Suprapubic skin (tissue), 4 donors: ENCODE results near the gene GATAD2B. TPM values are rescaled to one million over a fixed set of nuclear protein-coding genes. Genes with fewer than 3 reads are reported as not detected.

Experiments used
- DNase-seq, 2 donors: peaks; one replicate each; pipeline ENCODE4 v3.0.0-alpha.2; 2019; ENCODE audit warnings: low spot score in 2 of 2
- H3K27ac ChIP-seq: fragments of 200-600 bp; sonication (generic); one replicate; pipeline ENCODE4 v1.5.1; 2019
- H3K27me3 ChIP-seq: fragments of 200-600 bp; sonication (generic); one replicate; pipeline ENCODE4 v1.5.1; 2019
- H3K36me3 ChIP-seq: fragments of 200-600 bp; sonication (generic); one replicate; pipeline ENCODE4 v1.5.1; 2019
- H3K4me1 ChIP-seq: fragments of 200-600 bp; sonication (generic); one replicate; pipeline ENCODE4 v1.5.1; 2019
- H3K4me3 ChIP-seq: fragments of 200-600 bp; sonication (generic); one replicate; pipeline ENCODE4 v1.5.1; 2019; ENCODE audit warnings: mild to moderate bottlenecking
- H3K9me3 ChIP-seq: fragments of 200-600 bp; sonication (generic); one replicate; pipeline ENCODE4 v1.5.1; 2019
- CTCF ChIP-seq, 2 donors: fragments of 200-600 bp in 1 of 2; fragments of 450-650 bp in 1 of 2; sonication (generic) in 1 of 2; IDR thresholded peaks; one replicate each; pipeline ENCODE4 v1.5.1; 2016 to 2019; ENCODE audit warnings: antibody characterized with exemption in 2 of 2, mild to moderate bottlenecking in 1 of 2, moderate library complexity in 1 of 2
- EP300 ChIP-seq: sonication (generic); formaldehyde crosslinking; IDR thresholded peaks from one replicate; pipeline ENCODE4 v1.6.1; 2017; ENCODE audit warnings: antibody characterized with exemption
- POLR2A ChIP-seq, 2 donors: fragments of 450-650 bp; IDR thresholded peaks; one replicate each; pipeline ENCODE4 v1.6.1; 2017; ENCODE audit warnings: antibody characterized with exemption in 2 of 2, mild to moderate bottlenecking in 2 of 2, moderate library complexity in 2 of 2
- POLR2AphosphoS5 ChIP-seq, 3 donors: sonication (generic); formaldehyde crosslinking; IDR thresholded peaks; one replicate each; pipeline ENCODE4 v1.6.1; 2017; ENCODE audit warnings: antibody characterized with exemption in 3 of 3
- WGBS: methylation state at CpG from one replicate; pipeline ENCODE4 v1.1.5; 2018; 5-methylcytosine and 5-hydroxymethylcytosine counted together
- total RNA-seq, 4 donors: library from RNA; depleted of rRNA; stranded (reverse); fragments of >200 nt; gene quantifications; one replicate each; pipeline ENCODE4 v1.1.0, GENCODE V29; 2016

GATAD2B gene
- total RNA-seq, 4 donors from 2014 or later: 25.5 to 64.5 (median 37.1) TPM

GRCh38 chr1:153778824-153779519 lies 143.8 kb downstream of the GATAD2B start:
- H3K4me3 ChIP-seq: no peak overlapping the region
- H3K36me3 ChIP-seq: no peaks in the 10 kb centered on the region
- no peaks in the 10 kb centered on the region for H3K27me3 ChIP-seq
- H3K9me3 ChIP-seq: no peaks in the 10 kb centered on the region
- no peak for TF ChIP-seq EP300
- TF ChIP-seq POLR2A (IDR thresholded peaks at IDR 0.05): no peak
- no peak for TF ChIP-seq POLR2AphosphoS5 (IDR thresholded peaks at IDR 0.05)
- no peak for TF ChIP-seq CTCF (IDR thresholded peaks at IDR 0.05)
- H3K27ac ChIP-seq: no peak overlapping the region
- H3K4me1 ChIP-seq: peaks cover 59% of the 10 kb centered on the region
- DNase-seq: no peak
- WGBS: 84% methylated on average over 18 of the region's 18 CpGs

- H3K27ac ChIP-seq: no peak overlapping the region
- peaks cover 63% of the 10 kb centered on the region for H3K4me1 ChIP-seq
- no peak for DNase-seq
- no peaks in the 10 kb centered on the region for H3K9me3 ChIP-seq
- peaks cover 2% of the 10 kb centered on the region for H3K36me3 ChIP-seq
- H3K4me3 ChIP-seq: no peak overlapping the region
- H3K27me3 ChIP-seq: no peaks in the 10 kb centered on the region
- no peak for TF ChIP-seq EP300
- TF ChIP-seq CTCF (IDR thresholded peaks at IDR 0.05): no peak
- no peak for TF ChIP-seq POLR2AphosphoS5 (IDR thresholded peaks at IDR 0.05)
- no peak for TF ChIP-seq POLR2A (IDR thresholded peaks at IDR 0.05)
- WGBS: 91% methylated on average over 16 of the region's 22 CpGs
Observed at GRCh38 chr1:153778051-153778823, 144.5 kb downstream of the GATAD2B start.

GRCh38 chr1:153777648-153778047 lies 145.1 kb downstream of the GATAD2B start:
- no peak overlapping the region for H3K27ac ChIP-seq
- no peaks in the 10 kb centered on the region for H3K9me3 ChIP-seq
- TF ChIP-seq POLR2AphosphoS5 (IDR thresholded peaks at IDR 0.05) (no peak), EP300 (no peak)
- H3K4me3 ChIP-seq: no peak overlapping the region
- no peak for DNase-seq
- H3K4me1 ChIP-seq: peaks cover 63% of the 10 kb centered on the region
- no peaks in the 10 kb centered on the region for H3K27me3 ChIP-seq
- WGBS: 84% methylated on average over 7 of the region's 7 CpGs
- H3K36me3 ChIP-seq: peaks cover 7% of the 10 kb centered on the region

GRCh38 chr1:153776845-153777370 lies 145.9 kb downstream of the GATAD2B start:
- DNase-seq: no peak
- Histone ChIP-seq H3K36me3 (peaks cover 15% of the 10 kb centered on the region), H3K27ac (no peak overlapping the region), H3K9me3 (no peaks in the 10 kb centered on the region), H3K4me1 (peaks cover 64% of the 10 kb centered on the region), H3K4me3 (peak overlapping the region; percentile 67), H3K27me3 (no peaks in the 10 kb centered on the region)
- TF ChIP-seq POLR2A (IDR thresholded peaks at IDR 0.05): no peak
- no peak for TF ChIP-seq EP300
- no peak for TF ChIP-seq CTCF (IDR thresholded peaks at IDR 0.05)
- TF ChIP-seq POLR2AphosphoS5 (IDR thresholded peaks at IDR 0.05): no peak
- WGBS: 72% methylated on average over 10 of the region's 10 CpGs

GRCh38 chr1:153776352-153776751 lies 146.4 kb downstream of the GATAD2B start:
- Histone ChIP-seq H3K9me3 (no peaks in the 10 kb centered on the region), H3K4me1 (peaks cover 70% of the 10 kb centered on the region), H3K27ac (peak overlapping the region; percentile 85), H3K27me3 (no peaks in the 10 kb centered on the region), H3K4me3 (peak overlapping the region; percentile 67), H3K36me3 (peaks cover 20% of the 10 kb centered on the region)
- 43% methylated on average over 10 of the region's 10 CpGs for WGBS
- TF ChIP-seq EP300 (no peak), CTCF (IDR thresholded peaks at IDR 0.05) (no peak), POLR2A (IDR thresholded peaks at IDR 0.05) (no peak), POLR2AphosphoS5 (IDR thresholded peaks at IDR 0.05) (no peak)
- no peak for DNase-seq
